ENCODE measurements around the gene FAM9A. TPM values are rescaled to one million over a fixed set of nuclear protein-coding genes. Genes with fewer than 3 reads are reported as not detected.

Gene FAM9A
- total and polyA plus RNA-seq, 2 of the 8 experiments (the other 6 are each of a cell fraction or from before 2014, with no cell fraction given), result not detected

- TF ChIP-seq CHD7 (IDR thresholded peaks at IDR 0.05; ENCODE audit: insufficient replicate concordance, low read length) (no peak), GABPA (IDR thresholded peaks at IDR 0.05; ENCODE audit: borderline replicate concordance, insufficient read depth, low read length) (no peak), ZNF274 (IDR thresholded peaks at IDR 0.05; ENCODE audit: borderline replicate concordance, extremely low read depth, low read length) (no peak), HDAC2 (IDR thresholded peaks at IDR 0.05; ENCODE audit: borderline replicate concordance in 1 of 2, low read depth in 2 of 2, low read length in 2 of 2) (no peak), PHF8 (conservative IDR thresholded peaks at IDR 0.05; ENCODE audit: low read depth, low read length) (no peak), SUZ12 (IDR thresholded peaks at IDR 0.05; ENCODE audit: low read length) (no peak), ATF3 (IDR thresholded peaks at IDR 0.05; ENCODE audit: insufficient read depth, low read depth, low read length) (no peak), FOSL1 (IDR thresholded peaks at IDR 0.05; ENCODE audit: insufficient read depth, low read depth, low read length) (no peak), RAD21 (IDR thresholded peaks at IDR 0.05 in 1 of 2, conservative IDR thresholded peaks at IDR 0.05 in 1 of 2; ENCODE audit: low read depth in 2 of 2, low read length in 2 of 2) (no peak)
These were observed 17.5 kb downstream of the FAM9A start (continued) for GRCh38 chrX:8783714-8784098.

All from H1 (cell line).